NCI-H460 (cell line): Measurements from ENCODE around the gene HUS1. TPM values are rescaled to one million over a fixed set of nuclear protein-coding genes. Genes with fewer than 3 reads are reported as not detected.
"Not testable (repeated sequence)": the region's sequence is repeated elsewhere in the genome, so short reads cannot be mapped to it uniquely, and the experiment has no call there.

Source experiments
- DNase-seq: peaks from one replicate; pipeline ENCODE4 v3.0.0-alpha.2; 2016; ENCODE audit warnings: low read depth; ENCODE audit errors: extremely low read depth
- polyA plus RNA-seq: library from polyadenylated mRNA; depleted of rRNA; stranded (reverse); fragments of >200 nt; gene quantifications from 2 replicates; pipeline ENCODE4 v1.2.3, GENCODE V29; 2014; cell fraction: nucleus; rRNA removed
- total RNA-seq: library from RNA; depleted of rRNA; stranded (reverse); fragments of >200 nt; shearing (Covaris generic); gene quantifications from 2 replicates; pipeline ENCODE4 v1.2.3, GENCODE V29; 2014; rRNA removed

The HUS1 gene
- total RNA-seq: 22.1 and 28.2 TPM in 2 replicates
- polyA plus RNA-seq: 30.9 and 35.7 TPM in 2 replicates

GRCh38 chr7:47979145-47979831 lies at the start of gene HUS1:
Gene HUS1, minus strand, starts transcription at chr7:47979615. Its CDS starts 96 bp downstream, at chr7:47979519.
- DNase-seq: peak; percentile 86

GRCh38 chr7:48028938-48029337 lies 49.5 kb upstream of the HUS1 start, which contains the start of gene SUN3:
Gene SUN3, minus strand, starts transcription at chr7:48029107. Its CDS starts 169 bp downstream, at chr7:48028938.
- no peak for DNase-seq

- DNase-seq: no peak
Measured at GRCh38 chr7:48025624-48026023, 46.2 kb upstream of the HUS1 start.

GRCh38 chr7:48017674-48018073 lies 38.3 kb upstream of the HUS1 start:
- no peak for DNase-seq

GRCh38 chr7:48016641-48017040 lies 37.2 kb upstream of the HUS1 start:
- no peak for DNase-seq

- DNase-seq: no peak
Measured at GRCh38 chr7:48011951-48012350, 32.5 kb upstream of the HUS1 start.

GRCh38 chr7:48011323-48011722 lies 31.9 kb upstream of the HUS1 start:
- no peak for DNase-seq

GRCh38 chr7:48009954-48010353 lies 30.5 kb upstream of the HUS1 start:
- DNase-seq: no peak

- DNase-seq: no peak
Measured at GRCh38 chr7:48009257-48009656, 29.8 kb upstream of the HUS1 start.

GRCh38 chr7:48006866-48007265 lies 27.5 kb upstream of the HUS1 start:
- DNase-seq: no peak

- DNase-seq: no peak
Measured at GRCh38 chr7:48004638-48005037, 25.2 kb upstream of the HUS1 start.

- no peak for DNase-seq
Measured at GRCh38 chr7:48004032-48004431, 24.6 kb upstream of the HUS1 start.

- not testable (repeated sequence) for DNase-seq
Measured at GRCh38 chr7:48000164-48000563, 20.7 kb upstream of the HUS1 start.

- no peak for DNase-seq
Measured at GRCh38 chr7:47999413-47999812, 20.0 kb upstream of the HUS1 start.

GRCh38 chr7:47992446-47992845 lies 13.0 kb upstream of the HUS1 start:
- no peak for DNase-seq

- DNase-seq: peak; percentile 85
Measured at GRCh38 chr7:47991741-47992311, 12.4 kb upstream of the HUS1 start.

- DNase-seq: no peak
Measured at GRCh38 chr7:47991270-47991669, 11.9 kb upstream of the HUS1 start.

GRCh38 chr7:47990592-47990991 lies 11.2 kb upstream of the HUS1 start:
- no peak for DNase-seq

- DNase-seq: not testable (repeated sequence)
Measured at GRCh38 chr7:47989607-47990400, 10.4 kb upstream of the HUS1 start.

- DNase-seq: no peak
Measured at GRCh38 chr7:47988496-47989386, 9.3 kb upstream of the HUS1 start.
